GM12878 (cell line): Measurements from ENCODE around the gene WDR86. TPM values are rescaled to one million over a fixed set of nuclear protein-coding genes. Genes with fewer than 3 reads are reported as not detected.

Source experiments
- ATAC-seq: fragments of 200-7000 bp; cut with Tn5 transposase; 3 replicates; pipeline ENCODE4 v1.9.1; 2020; ENCODE audit warnings: mild to moderate bottlenecking, moderate library complexity
- BruUV-seq: library from RNA; stranded (reverse); fragments of 400-500 nt; replicated peaks from 2 replicates; lab custom pipeline; 2021; lab: Mats Ljungman, UMichigan
- CTCF ChIA-PET: fragments of 300-600 bp; sonication (Branson Sonifier 250); formaldehyde crosslinking; extraction: SDS; loops from one replicate; lab custom pipeline; 2021; ENCODE audit warnings: inconsistent platforms; lab: Yijun Ruan, JAX
- POLR2A ChIA-PET: fragments of 350-600 bp; formaldehyde crosslinking; extraction: SDS; loops from one replicate; lab custom pipeline; 2021; ENCODE audit warnings: inconsistent platforms; lab: Charles Lee
- RAD21 ChIA-PET: fragments of 300-600 bp; sonication (Branson Sonifier 250); formaldehyde crosslinking; loops from one replicate; lab custom pipeline; 2023; ENCODE audit warnings: antibody characterized with exemption; ENCODE audit not compliant: unreplicated experiment; lab: Charles Lee
- SMC1A ChIA-PET: fragments of 300-600 bp; sonication (Branson Sonifier 250); formaldehyde crosslinking; loops from one replicate; lab custom pipeline; 2023; ENCODE audit not compliant: unreplicated experiment, uncharacterized antibody; lab: Charles Lee
- DNase-seq: peaks from one replicate; pipeline ENCODE4 v3.0.0-alpha.2; 2011; ENCODE audit warnings: low read depth, low spot score
- FAIRE-seq: peaks from 3 replicates; lab custom pipeline; 2011; peaks lifted over from hg19 to GRCh38; lab: Jason Lieb, UNC
- H2AFZ ChIP-seq: 2 replicates; pipeline ENCODE4 v1.6.0; 2011; ENCODE audit warnings: low read depth, low read length, control low read depth; ENCODE audit not compliant: control insufficient read depth
- H3K27ac ChIP-seq: 2 replicates; pipeline ENCODE4 v1.5.1; 2011; ENCODE audit warnings: control low read depth; ENCODE audit not compliant: control insufficient read depth, insufficient read depth
- H3K27me3 ChIP-seq, 2 experiments: replicated peaks in 1 of 2; 2 replicates each; pipeline versions ENCODE4 v1.6.0 to v1.6.1; 2011; ENCODE audit warnings: low read length in 1 of 2; ENCODE audit not compliant: control insufficient read depth in 2 of 2, insufficient read depth in 2 of 2
- H3K36me3 ChIP-seq, 2 experiments: 2 replicates each; pipeline ENCODE4 v1.5.1; 2011; ENCODE audit warnings: low read length in 1 of 2; ENCODE audit not compliant: control insufficient read depth in 2 of 2, insufficient read depth in 2 of 2
- H3K4me1 ChIP-seq: 2 replicates; pipeline ENCODE4 v1.6.1; 2011; ENCODE audit warnings: mild to moderate bottlenecking, low read length, moderate library complexity, mixed read lengths; ENCODE audit not compliant: control insufficient read depth, insufficient read depth
- H3K4me2 ChIP-seq: 2 replicates; pipeline ENCODE4 v1.6.0; 2011; ENCODE audit warnings: control low read depth; ENCODE audit not compliant: control insufficient read depth, insufficient read depth
- H3K4me3 ChIP-seq: fragments of 200-600 bp; sonication (generic); 2 replicates; pipeline ENCODE4 v1.5.1; 2016
- H3K79me2 ChIP-seq: 2 replicates; pipeline ENCODE4 v1.6.0; 2011; ENCODE audit warnings: low read length; ENCODE audit not compliant: control insufficient read depth, insufficient read depth
- H3K9ac ChIP-seq: 2 replicates; pipeline ENCODE4 v1.8.0; 2011; ENCODE audit warnings: low read length, control low read depth, mixed read lengths; ENCODE audit not compliant: control insufficient read depth, insufficient read depth
- H3K9me3 ChIP-seq: replicated peaks from 3 replicates; pipeline ENCODE4 v1.5.1; 2011; ENCODE audit warnings: mild to moderate bottlenecking, low read length; ENCODE audit not compliant: control insufficient read depth, insufficient read depth
- H4K20me1 ChIP-seq: 2 replicates; pipeline ENCODE4 v1.6.0; 2011; ENCODE audit not compliant: control insufficient read depth, insufficient read depth
- BCL3 ChIP-seq: IDR thresholded peaks from 2 replicates; pipeline ENCODE4 v1.6.1; 2011; ENCODE audit warnings: borderline replicate concordance, low read depth, mild to moderate bottlenecking, moderate library complexity, low read length; ENCODE audit not compliant: insufficient read depth, poor library complexity, severe bottlenecking
- CHD2 ChIP-seq: IDR thresholded peaks from 2 replicates; pipeline ENCODE4 v1.6.1; 2011; ENCODE audit warnings: low read depth, low read length, improper control_type of control experiment, borderline replicate concordance
- EGR1 ChIP-seq, 2 experiments: IDR thresholded peaks; 1 replicate in 1 of 2; 2 replicates in 1 of 2; pipeline ENCODE4 v1.6.1; 2011 to 2012; ENCODE audit warnings: low read depth in 2 of 2, low read length in 2 of 2, borderline replicate concordance in 1 of 2, mild to moderate bottlenecking in 1 of 2, moderate library complexity in 1 of 2
- GABPA ChIP-seq: IDR thresholded peaks from 2 replicates; pipeline ENCODE4 v1.6.1; 2014; ENCODE audit warnings: antibody characterized with exemption, low read depth, mild to moderate bottlenecking, inconsistent platforms
- NFIC ChIP-seq: IDR thresholded peaks from 2 replicates; pipeline ENCODE4 v1.6.1; 2012; ENCODE audit warnings: low read depth, mild to moderate bottlenecking, inconsistent platforms, low read length, moderate library complexity
- PAX8 ChIP-seq: fragments of 450-650 bp; IDR thresholded peaks from 2 replicates; pipeline ENCODE4 v1.6.1; 2017; ENCODE audit warnings: mild to moderate bottlenecking, moderate library complexity
- SMAD1 ChIP-seq: fragments of 450-650 bp; IDR thresholded peaks from 2 replicates; pipeline ENCODE4 v1.6.1; 2018; ENCODE audit warnings: mild to moderate bottlenecking, low read depth; ENCODE audit not compliant: partially characterized antibody
- SREBF1 ChIP-seq: IDR thresholded peaks from 2 replicates; pipeline ENCODE4 v1.6.1; 2012; ENCODE audit warnings: mild to moderate bottlenecking, low read length
- WGBS: methylation state at CpG from one replicate; pipeline ENCODE4 v1.1.6; 2016; ENCODE audit warnings: low lambda C conversion rate; ENCODE audit not compliant: insufficient replicate concordance, insufficient coverage; ENCODE audit errors: missing lambda C conversion rate; 5-methylcytosine and 5-hydroxymethylcytosine counted together
- in situ Hi-C: fragments of 300-500 bp; cut with MboI; formaldehyde crosslinking; loops from 9 replicates; pipeline ENCODE4 v1.14.3; 2018; ENCODE audit warnings: mixed read lengths
- intact Hi-C: fragments of 100-400 bp; cut with micrococcal nuclease; formaldehyde crosslinking; loops from one replicate; pipeline ENCODE4 v1.14.2; 2022; ENCODE audit not compliant: unreplicated experiment
- polyA plus RNA-seq, 11 experiments: library from polyadenylated mRNA; depleted of rRNA in 4 of 11; unstranded in 6 of 11; stranded (reverse) in 5 of 11; fragments of >200 nt; fragmentation: Nextera tagmentation in 4 of 11; fragmentation: Illumina TruSeq in 1 of 11; extraction: Ambion mirVana in 4 of 11; extraction: Trizol in 1 of 11; gene quantifications; 1 replicate in 1 of 11; 2 replicates in 10 of 11; pipeline versions ENCODE4 v1.2.1 to v1.2.3, GENCODE V29; 2011 to 2016; ENCODE audit warnings: inconsistent platforms in 2 of 11, missing spikeins in 2 of 11, low read depth in 1 of 11
- total RNA-seq, 4 experiments: library from RNA; depleted of rRNA in 3 of 4; stranded (reverse); fragments of >200 nt in 3 of 4; fragmentation: Illumina TruSeq in 1 of 4; extraction: Trizol in 1 of 4; gene quantifications; 2 replicates each; pipeline versions ENCODE4 v1.2.1 to v1.2.3, GENCODE V29; 2013 to 2021
- TF ChIP-seq, protein P1 (sequence below): IDR thresholded peaks from 2 replicates; pipeline ENCODE4 v1.6.1; 2012; ENCODE audit warnings: low read depth, low read length, improper control_type of control experiment
- TF ChIP-seq, protein P2 (sequence below): fragments of 450-650 bp; conservative IDR thresholded peaks from 2 replicates; pipeline ENCODE4 v1.6.1; 2017; ENCODE audit warnings: mild to moderate bottlenecking, moderate library complexity

WDR86 gene
- total and polyA plus RNA-seq, 10 of the 15 experiments (the other 5 are each of a cell fraction or from before 2014, with no cell fraction given): 0.05 to 0.19 (median 0.15) TPM; not detected in 7

DNA sequence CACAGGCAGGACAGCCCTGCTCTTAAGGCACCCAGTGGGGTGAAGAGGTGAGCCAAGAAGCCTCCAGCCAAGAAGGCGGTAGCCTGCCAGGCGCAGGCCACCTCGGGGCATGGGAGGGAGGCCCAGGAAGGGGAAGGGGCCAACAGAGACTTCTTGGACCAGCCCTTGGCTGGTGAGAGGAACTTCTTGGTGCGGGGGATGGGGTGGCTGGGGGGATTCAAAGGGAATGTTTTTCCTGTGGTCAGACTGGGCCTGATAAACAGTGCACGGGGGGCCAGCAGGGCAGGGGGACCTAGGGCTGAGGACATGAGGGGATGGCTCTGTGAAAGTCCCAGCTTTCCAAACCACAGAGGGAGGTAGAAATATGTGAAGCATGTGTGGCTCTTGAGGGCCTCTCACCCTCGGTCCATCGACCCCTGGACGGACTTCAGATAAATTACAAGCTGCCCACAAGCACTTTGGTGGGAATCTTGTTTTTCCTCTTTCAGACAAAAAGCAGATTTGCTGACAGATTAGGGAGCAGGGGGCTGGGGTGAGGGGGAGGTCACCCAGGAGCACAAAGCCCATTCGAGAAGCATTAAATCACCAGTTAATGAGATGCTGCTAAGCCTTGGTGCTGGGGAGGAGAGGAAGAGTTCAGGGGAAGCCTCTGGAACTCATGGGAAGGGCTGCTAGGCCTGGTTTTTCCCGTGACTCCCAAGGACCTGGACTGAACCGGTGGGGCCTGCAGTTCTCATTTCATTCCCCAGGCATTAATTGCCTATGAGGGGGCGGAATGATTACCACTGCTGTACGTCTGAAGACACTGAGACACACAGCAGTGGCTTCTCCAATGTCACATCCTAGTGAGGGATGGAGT is 18.8 kb upstream of the WDR86 start:
- Histone ChIP-seq H3K36me3 (no peaks in the 10 kb centered on the region), H3K4me2 (no peak overlapping the region), H3K79me2 (no peaks in the 10 kb centered on the region), H3K4me1 (peaks cover 22% of the 10 kb centered on the region), H4K20me1 (no peaks in the 10 kb centered on the region), H3K27ac (no peak overlapping the region), H3K9ac (no peak overlapping the region), H3K9me3 (no peaks in the 10 kb centered on the region), H2AFZ (no peak overlapping the region), H3K27me3 (no peaks in the 10 kb centered on the region; a peak in 1 of 4 replicates), H3K4me3 (no peak overlapping the region)
- CTCF ChIA-PET: no interaction called here
- WGBS: 73% methylated on average over 13 of the region's 13 CpGs
- SMC1A ChIA-PET: no interaction called here
- in situ Hi-C loops: no loop called here
- BruUV-seq: no TSS peak
- no peak for FAIRE-seq
- ATAC-seq: no peak
- TF ChIP-seq, protein P1, sequence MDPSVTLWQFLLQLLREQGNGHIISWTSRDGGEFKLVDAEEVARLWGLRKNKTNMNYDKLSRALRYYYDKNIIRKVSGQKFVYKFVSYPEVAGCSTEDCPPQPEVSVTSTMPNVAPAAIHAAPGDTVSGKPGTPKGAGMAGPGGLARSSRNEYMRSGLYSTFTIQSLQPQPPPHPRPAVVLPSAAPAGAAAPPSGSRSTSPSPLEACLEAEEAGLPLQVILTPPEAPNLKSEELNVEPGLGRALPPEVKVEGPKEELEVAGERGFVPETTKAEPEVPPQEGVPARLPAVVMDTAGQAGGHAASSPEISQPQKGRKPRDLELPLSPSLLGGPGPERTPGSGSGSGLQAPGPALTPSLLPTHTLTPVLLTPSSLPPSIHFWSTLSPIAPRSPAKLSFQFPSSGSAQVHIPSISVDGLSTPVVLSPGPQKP: no peak
- TF ChIP-seq SMAD1: no peak
- intact Hi-C loops: no loop called here
- RAD21 ChIA-PET: no interaction called here
- no peak for DNase-seq
- POLR2A ChIA-PET: no interaction called here

GRCh38 chr7:151427705-151428377 is 18.0 kb upstream of the WDR86 start:
- DNase-seq: no peak
- intact Hi-C loops: no loop called here
- RAD21 ChIA-PET: no interaction called here
- ATAC-seq: no peak
- POLR2A ChIA-PET: no interaction called here
- no peak overlapping the region for H3K4me3 ChIP-seq
- no peaks in the 10 kb centered on the region for H3K36me3 ChIP-seq
- CTCF ChIA-PET: no interaction called here
- no peaks in the 10 kb centered on the region; a peak in 1 of 4 replicates for H3K27me3 ChIP-seq
- no peak overlapping the region for H3K27ac ChIP-seq
- WGBS: 51% methylated on average over 9 of the region's 10 CpGs
- in situ Hi-C loops: no loop called here
- FAIRE-seq: no peak
- no peaks in the 10 kb centered on the region for H3K79me2 ChIP-seq
- no peaks in the 10 kb centered on the region for H4K20me1 ChIP-seq
- H3K9ac ChIP-seq: no peak overlapping the region
- peaks cover 17% of the 10 kb centered on the region for H3K4me1 ChIP-seq
- H2AFZ ChIP-seq: no peak overlapping the region
- no TSS peak for BruUV-seq
- SMC1A ChIA-PET: no interaction called here
- no peaks in the 10 kb centered on the region; the same call in 2 of the 3 replicates for H3K9me3 ChIP-seq
- no peak overlapping the region for H3K4me2 ChIP-seq
- no peak for TF ChIP-seq BCL3
- TF ChIP-seq PAX8: no peak
- TF ChIP-seq SREBF1: no peak
- TF ChIP-seq, protein P2, sequence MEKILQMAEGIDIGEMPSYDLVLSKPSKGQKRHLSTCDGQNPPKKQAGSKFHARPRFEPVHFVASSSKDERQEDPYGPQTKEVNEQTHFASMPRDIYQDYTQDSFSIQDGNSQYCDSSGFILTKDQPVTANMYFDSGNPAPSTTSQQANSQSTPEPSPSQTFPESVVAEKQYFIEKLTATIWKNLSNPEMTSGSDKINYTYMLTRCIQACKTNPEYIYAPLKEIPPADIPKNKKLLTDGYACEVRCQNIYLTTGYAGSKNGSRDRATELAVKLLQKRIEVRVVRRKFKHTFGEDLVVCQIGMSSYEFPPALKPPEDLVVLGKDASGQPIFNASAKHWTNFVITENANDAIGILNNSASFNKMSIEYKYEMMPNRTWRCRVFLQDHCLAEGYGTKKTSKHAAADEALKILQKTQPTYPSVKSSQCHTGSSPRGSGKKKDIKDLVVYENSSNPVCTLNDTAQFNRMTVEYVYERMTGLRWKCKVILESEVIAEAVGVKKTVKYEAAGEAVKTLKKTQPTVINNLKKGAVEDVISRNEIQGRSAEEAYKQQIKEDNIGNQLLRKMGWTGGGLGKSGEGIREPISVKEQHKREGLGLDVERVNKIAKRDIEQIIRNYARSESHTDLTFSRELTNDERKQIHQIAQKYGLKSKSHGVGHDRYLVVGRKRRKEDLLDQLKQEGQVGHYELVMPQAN: no peak
- TF ChIP-seq CHD2: no peak
- TF ChIP-seq GABPA: no peak
- TF ChIP-seq NFIC: no peak
- no peak for TF ChIP-seq EGR1 (IDR thresholded peaks at IDR 0.05; ENCODE audit: borderline replicate concordance in 1 of 2, low read depth in 2 of 2, low read length in 2 of 2)
